Body of pancreas (tissue), 4 donors: ENCODE results near the gene MAP3K6. TPM values are rescaled to one million over a fixed set of nuclear protein-coding genes. Genes with fewer than 3 reads are reported as not detected.

Experiments
- ATAC-seq: fragments of 150-250 bp; one replicate; pipeline ENCODE4 v1.9.1; 2016
- DNase-seq, 4 donors: peaks; one replicate each; pipeline ENCODE4 v3.0.0-alpha.2; 2019
- H3K27ac ChIP-seq, 4 donors: fragments of 200-600 bp; sonication (generic); 1 replicate in 3 of 4; 2 replicates in 1 of 4; pipeline versions ENCODE4 v1.5.1 to v1.6.1; 2016 to 2019; ENCODE audit warnings: mild to moderate bottlenecking in 1 of 4, mixed read lengths in 1 of 4, moderate library complexity in 1 of 4
- H3K27me3 ChIP-seq, 2 donors: fragments of 200-600 bp; sonication (generic); one replicate each; pipeline ENCODE4 v1.6.0; 2016; ENCODE audit warnings: mild to moderate bottlenecking in 1 of 2
- H3K36me3 ChIP-seq, 2 donors: fragments of 200-600 bp; sonication (generic); replicated peaks in 1 of 2; 2 replicates each; pipeline ENCODE4 v1.5.1; 2016; ENCODE audit warnings: low read depth in 2 of 2; ENCODE audit not compliant: insufficient read depth in 1 of 2
- H3K4me1 ChIP-seq: fragments of 200-600 bp; sonication (generic); one replicate; pipeline ENCODE4 v1.6.0; 2016
- H3K4me3 ChIP-seq, 2 donors: fragments of 200-600 bp; sonication (generic); 1 replicate in 1 of 2; 2 replicates in 1 of 2; pipeline ENCODE4 v1.5.1; 2016 to 2019
- H3K9me3 ChIP-seq, 3 donors: fragments of 200-600 bp; sonication (generic); 1 replicate in 2 of 3; 2 replicates in 1 of 3; pipeline ENCODE4 v1.5.1; 2016
- CTCF ChIP-seq, 7 experiments: fragments of 450-650 bp in 4 of 7; fragments of 200-600 bp in 3 of 7; sonication (generic) in 3 of 7; IDR thresholded peaks; one replicate each; pipeline ENCODE4 v1.5.1; 2016 to 2019; ENCODE audit warnings: antibody characterized with exemption in 7 of 7
- POLR2A ChIP-seq, 3 donors: fragments of 450-650 bp; IDR thresholded peaks; one replicate each; pipeline ENCODE4 v1.6.1; 2016; ENCODE audit warnings: antibody characterized with exemption in 3 of 3, mild to moderate bottlenecking in 2 of 3
- WGBS, 2 donors: methylation state at CpG; one replicate each; pipeline ENCODE4 v1.1.5; 2017; 5-methylcytosine and 5-hydroxymethylcytosine counted together
- intact Hi-C: fragments of 100-400 bp; cut with DNase I; formaldehyde crosslinking; loops from one replicate; pipeline ENCODE4 v1.15.1; 2023
- total RNA-seq, 2 donors: library from RNA; depleted of rRNA; stranded (reverse); fragments of >200 nt; gene quantifications; one replicate each; pipeline ENCODE4 v1.1.0, GENCODE V29; 2016

MAP3K6 gene
- total RNA-seq, 2 donors from 2014 or later, result 28.8 to 31.3 TPM

- H3K27ac ChIP-seq, result no peak overlapping the region
- ATAC-seq (no peak), DNase-seq (no peak)
- WGBS, 2 donors, result 46 to 64% methylated on average over 4 to 8 of the region's 8 CpGs
- no peak overlapping the region for H3K4me3 ChIP-seq
- intact Hi-C loops, result no loop called here
- H3K27me3 ChIP-seq, result no peaks in the 10 kb centered on the region
- no peak for TF ChIP-seq POLR2A (IDR thresholded peaks at IDR 0.05)
- no peak for TF ChIP-seq CTCF (IDR thresholded peaks at IDR 0.05)
- H3K9me3 ChIP-seq, result no peaks in the 10 kb centered on the region
- H3K4me1 ChIP-seq, result peaks cover 27% of the 10 kb centered on the region
- no peaks in the 10 kb centered on the region for H3K36me3 ChIP-seq
Observed at GRCh38 chr1:27351541-27352107, 15.1 kb downstream of the MAP3K6 start.

GRCh38 chr1:27350663-27351540 is 15.9 kb downstream of the MAP3K6 start:
- TF ChIP-seq POLR2A (IDR thresholded peaks at IDR 0.05), result no peak
- no peak for TF ChIP-seq CTCF (IDR thresholded peaks at IDR 0.05)
- ATAC-seq, result no peak
- Histone ChIP-seq H3K27me3 (no peaks in the 10 kb centered on the region), H3K4me1 (peaks cover 27% of the 10 kb centered on the region), H3K4me3 (no peak overlapping the region), H3K27ac (no peak overlapping the region), H3K9me3 (no peaks in the 10 kb centered on the region), H3K36me3 (no peaks in the 10 kb centered on the region)
- intact Hi-C loops, result no loop called here
- 58 to 73% methylated on average over 23 to 57 of the region's 62 CpGs for WGBS, 2 donors
- DNase-seq, result no peak

GRCh38 chr1:27349784-27350662 is 16.7 kb downstream of the MAP3K6 start:
- H3K9me3 ChIP-seq, result no peaks in the 10 kb centered on the region
- peaks cover 29% of the 10 kb centered on the region for H3K4me1 ChIP-seq
- ATAC-seq (peak; percentile 68), DNase-seq (peak; percentile 48 to 67 (median 65))
- H3K27ac ChIP-seq, result peak overlapping the region in 1 of 4 donors; percentile 3
- 52 to 77% methylated on average over 29 to 73 of the region's 84 CpGs for WGBS, 2 donors
- no peaks in the 10 kb centered on the region for H3K27me3 ChIP-seq
- H3K36me3 ChIP-seq, result no peaks in the 10 kb centered on the region
- no peak overlapping the region for H3K4me3 ChIP-seq
- TF ChIP-seq CTCF (IDR thresholded peaks at IDR 0.05) (no peak), POLR2A (IDR thresholded peaks at IDR 0.05) (no peak)
- intact Hi-C loops, result no loop called here

GRCh38 chr1:27348861-27349783 is 17.6 kb downstream of the MAP3K6 start:
- Histone ChIP-seq H3K27ac (peak overlapping the region in 3 of 4 donors; percentile 3 to 30 (median 4)), H3K4me1 (peaks cover 36% of the 10 kb centered on the region), H3K4me3 (no peak overlapping the region), H3K27me3 (no peaks in the 10 kb centered on the region), H3K36me3 (no peaks in the 10 kb centered on the region), H3K9me3 (no peaks in the 10 kb centered on the region)
- peak; percentile 61 to 82 (median 80) for DNase-seq
- intact Hi-C loops, result no loop called here
- TF ChIP-seq CTCF (IDR thresholded peaks at IDR 0.05), result no peak
- TF ChIP-seq POLR2A (IDR thresholded peaks at IDR 0.05), result peak in 1 of 3 donors; percentile 6
- WGBS, 2 donors, result 28 to 65% methylated on average over 18 to 51 of the region's 51 CpGs
- ATAC-seq, result peak; percentile 80
